GM13976 (cell line): ENCODE data around the gene GABRA4.

Experiments
- DNase-seq: peaks from one replicate; pipeline ENCODE4 v3.0.0; 2012; ENCODE audit warnings: low spot score
- in situ Hi-C: fragments of 300-500 bp; cut with MboI; formaldehyde crosslinking; loops from one replicate; pipeline ENCODE4 v1.12.0; 2022; ENCODE audit warnings: low sequenced_read_pairs, mixed read lengths, inconsistent platforms; ENCODE audit not compliant: unreplicated experiment
- TF ChIP-seq, protein P1 (sequence below): IDR thresholded peaks from 2 replicates; pipeline ENCODE4 v1.5.1; 2012; ENCODE audit warnings: borderline replicate concordance, mild to moderate bottlenecking; ENCODE audit not compliant: insufficient read depth; ENCODE audit errors: extremely low read depth, missing control alignments, control extremely low read depth

Gene GABRA4

DNA sequence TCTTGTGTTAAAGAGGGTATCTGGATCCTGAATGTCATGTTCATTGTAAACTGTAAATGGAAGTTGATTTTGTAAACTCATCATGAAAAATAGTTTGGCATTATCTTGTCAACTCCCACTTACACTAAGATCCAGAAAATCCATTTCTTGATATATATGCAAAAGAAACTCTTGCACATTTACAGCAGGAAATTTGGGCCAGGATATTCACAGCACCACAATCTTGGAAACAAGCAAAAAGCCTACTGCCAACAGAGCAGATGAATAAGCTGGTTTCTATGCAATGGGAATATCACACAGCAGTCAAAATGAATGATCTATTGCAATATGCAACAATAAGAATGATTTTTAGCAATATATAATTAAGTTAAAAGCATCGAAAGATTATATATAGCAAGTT, 8.6 kb downstream of the GABRA4 start:
- DNase-seq = no peak
- in situ Hi-C loops = no loop called here
- TF ChIP-seq, protein P1, sequence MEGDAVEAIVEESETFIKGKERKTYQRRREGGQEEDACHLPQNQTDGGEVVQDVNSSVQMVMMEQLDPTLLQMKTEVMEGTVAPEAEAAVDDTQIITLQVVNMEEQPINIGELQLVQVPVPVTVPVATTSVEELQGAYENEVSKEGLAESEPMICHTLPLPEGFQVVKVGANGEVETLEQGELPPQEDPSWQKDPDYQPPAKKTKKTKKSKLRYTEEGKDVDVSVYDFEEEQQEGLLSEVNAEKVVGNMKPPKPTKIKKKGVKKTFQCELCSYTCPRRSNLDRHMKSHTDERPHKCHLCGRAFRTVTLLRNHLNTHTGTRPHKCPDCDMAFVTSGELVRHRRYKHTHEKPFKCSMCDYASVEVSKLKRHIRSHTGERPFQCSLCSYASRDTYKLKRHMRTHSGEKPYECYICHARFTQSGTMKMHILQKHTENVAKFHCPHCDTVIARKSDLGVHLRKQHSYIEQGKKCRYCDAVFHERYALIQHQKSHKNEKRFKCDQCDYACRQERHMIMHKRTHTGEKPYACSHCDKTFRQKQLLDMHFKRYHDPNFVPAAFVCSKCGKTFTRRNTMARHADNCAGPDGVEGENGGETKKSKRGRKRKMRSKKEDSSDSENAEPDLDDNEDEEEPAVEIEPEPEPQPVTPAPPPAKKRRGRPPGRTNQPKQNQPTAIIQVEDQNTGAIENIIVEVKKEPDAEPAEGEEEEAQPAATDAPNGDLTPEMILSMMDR = no peak

DNA sequence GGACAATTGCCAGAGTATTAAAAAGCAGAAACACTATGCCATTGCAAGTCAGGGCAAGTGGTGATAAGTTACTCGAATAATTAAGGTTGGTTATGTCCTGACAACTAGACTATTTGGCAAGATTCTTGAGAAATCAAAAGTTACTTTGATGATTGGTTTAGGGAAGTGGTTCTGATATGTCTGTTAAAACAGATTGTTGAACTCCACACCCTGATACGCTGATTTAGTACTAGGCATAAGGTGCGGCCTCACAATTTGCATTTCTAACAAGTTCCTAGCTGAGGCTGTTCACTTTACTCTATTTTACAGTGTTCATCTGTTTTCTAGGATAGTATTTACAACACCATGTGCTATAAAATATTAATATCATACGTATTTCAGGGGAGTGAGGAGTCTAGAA, 12.5 kb downstream of the GABRA4 start:
- DNase-seq = no peak
- in situ Hi-C loops = no loop called here
- TF ChIP-seq, protein P1 = no peak

DNA sequence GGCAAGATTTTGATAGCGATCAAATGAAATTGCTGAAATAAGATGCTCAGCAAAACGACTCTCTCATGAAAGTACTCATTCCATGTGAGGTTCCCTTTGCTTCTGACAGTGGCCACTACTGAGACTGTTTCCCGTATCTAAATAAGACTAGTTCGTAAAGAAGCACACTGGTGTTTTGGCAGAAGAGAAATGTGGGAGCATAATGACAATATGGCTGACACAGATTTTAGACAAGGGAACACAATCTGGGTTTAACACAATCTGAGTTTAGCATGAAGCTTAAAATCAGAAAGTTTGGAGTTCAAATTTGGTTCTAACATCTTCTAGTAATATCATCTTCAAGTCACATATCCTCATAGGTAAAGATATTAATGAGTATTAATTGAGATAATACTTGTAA, 13.7 kb downstream of the GABRA4 start:
- TF ChIP-seq, protein P1 = no peak
- no peak for DNase-seq
- in situ Hi-C loops = no loop called here

DNA sequence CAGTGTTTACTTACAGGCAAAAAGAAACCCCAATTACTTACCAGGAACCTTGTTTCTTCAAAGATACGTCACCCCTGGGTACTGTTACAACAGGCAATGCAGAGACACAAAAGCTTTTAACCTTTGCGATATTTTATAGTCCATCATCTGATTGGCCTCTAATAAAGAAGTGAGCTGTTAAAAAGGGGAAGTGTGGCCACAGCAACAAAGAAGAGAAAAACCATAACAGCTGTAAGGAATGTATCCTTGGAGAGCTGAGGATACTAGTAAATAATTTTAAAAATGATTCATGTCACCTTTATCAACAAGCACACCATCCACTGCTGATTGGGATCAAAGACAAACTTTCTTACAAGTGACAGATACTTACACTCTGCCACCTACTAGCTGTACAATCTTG, 14.1 kb downstream of the GABRA4 start:
- in situ Hi-C loops = no loop called here
- DNase-seq = no peak
- TF ChIP-seq, protein P1 = no peak

DNA sequence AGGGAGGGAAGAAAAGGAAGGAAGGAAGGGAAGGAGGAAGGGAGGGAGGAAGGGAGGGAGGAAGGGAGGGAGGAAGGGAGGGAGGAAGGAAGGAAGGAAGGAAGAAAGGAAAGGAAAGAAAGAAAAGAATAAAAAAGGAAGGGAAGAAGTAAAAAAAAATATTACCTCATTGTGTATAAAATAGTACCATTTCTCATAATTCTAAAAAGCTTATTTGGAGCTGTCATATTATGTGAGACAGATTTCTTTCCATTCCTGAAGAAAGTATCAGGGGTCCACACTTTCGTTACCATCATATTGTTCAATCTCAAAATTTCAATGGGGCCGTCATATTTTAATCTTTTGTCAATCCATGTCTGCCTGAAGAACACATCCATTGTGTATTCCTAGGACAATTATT, 16.1 kb downstream of the GABRA4 start:
- TF ChIP-seq, protein P1 = no peak
- in situ Hi-C loops = no loop called here
- DNase-seq = no peak

DNA sequence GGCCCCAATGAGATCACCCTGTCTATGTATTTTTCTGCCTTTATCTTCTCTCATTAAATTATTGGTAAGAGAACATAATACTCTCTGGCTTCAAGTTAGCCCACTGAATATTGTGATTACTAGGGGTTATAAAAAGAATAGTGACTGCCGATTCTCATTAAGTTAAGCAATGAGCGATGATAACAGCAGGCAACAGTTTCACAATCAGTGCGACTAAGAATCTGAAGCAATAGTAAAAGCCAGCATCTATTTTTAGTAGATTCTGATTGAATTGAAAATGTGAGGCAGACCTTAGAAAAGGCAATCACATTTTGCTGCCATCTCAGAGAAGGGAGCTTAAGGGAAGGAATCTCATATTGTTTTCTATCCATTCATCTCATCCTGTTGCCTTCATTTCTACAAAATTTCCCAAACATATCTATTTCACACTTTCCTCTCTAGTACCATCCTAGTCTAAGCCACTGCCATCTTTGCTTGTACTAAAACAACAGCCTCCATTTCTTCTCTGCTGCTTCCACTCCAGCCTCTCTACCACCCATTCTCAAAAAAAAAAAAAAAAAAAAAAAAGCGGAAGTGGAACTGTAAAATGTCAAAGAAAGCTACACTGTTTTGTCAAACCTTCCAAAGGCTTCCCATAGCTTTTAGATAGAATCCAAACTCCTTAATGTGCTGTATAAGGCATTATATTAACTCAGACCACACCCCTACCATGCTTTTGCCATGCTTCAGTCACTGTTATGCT, 17.4 kb downstream of the GABRA4 start:
- no peak for DNase-seq
- TF ChIP-seq, protein P1 = no peak
- in situ Hi-C loops = no loop called here
